Common myeloid progenitor, CD34-positive (primary cell): ENCODE data around the gene CLDN22.

Experiments
- CTCF ChIA-PET: fragments of 350-600 bp; sonication (Branson Sonifier 250); formaldehyde crosslinking; loops from one replicate; lab custom pipeline; 2021; ENCODE audit warnings: antibody characterized with exemption; lab: Charles Lee
- POLR2A ChIA-PET: fragments of 350-600 bp; sonication (Branson Sonifier 250); formaldehyde crosslinking; loops from one replicate; lab custom pipeline; 2021; ENCODE audit warnings: antibody characterized with exemption; lab: Charles Lee
- DNase-seq, 3 donors: peaks; one replicate each; pipeline versions ENCODE4 v3.0.0 to v3.0.0-alpha.2; 2013
- H3K27ac ChIP-seq, 2 experiments: 1 replicate in 1 of 2; 2 replicates in 1 of 2; pipeline ENCODE4 v1.7.0; 2013; ENCODE audit warnings: inconsistent platforms in 2 of 2, low read length in 2 of 2, mild to moderate bottlenecking in 2 of 2, low read depth in 1 of 2, moderate library complexity in 1 of 2; ENCODE audit not compliant: severe bottlenecking in 2 of 2, insufficient read depth in 1 of 2, poor library complexity in 1 of 2
- H3K27me3 ChIP-seq, 5 experiments: replicated peaks in 2 of 5; 1 replicate in 3 of 5; 2 replicates in 2 of 5; pipeline versions ENCODE4 v1.6.1 to v1.7.0; 2013; ENCODE audit warnings: low read length in 4 of 5, mild to moderate bottlenecking in 2 of 5, moderate library complexity in 2 of 5, inconsistent platforms in 1 of 5; ENCODE audit not compliant: insufficient read depth in 5 of 5, control insufficient read depth in 4 of 5
- H3K36me3 ChIP-seq, 4 experiments: 1 replicate in 2 of 4; 2 replicates in 2 of 4; pipeline versions ENCODE4 v1.6.1 to v1.7.0; 2013; ENCODE audit warnings: low read length in 3 of 4, control low read depth in 1 of 4, mild to moderate bottlenecking in 1 of 4; ENCODE audit not compliant: control insufficient read depth in 4 of 4, insufficient read depth in 4 of 4
- H3K4me1 ChIP-seq, 4 experiments: 1 replicate in 3 of 4; 2 replicates in 1 of 4; pipeline versions ENCODE4 v1.6.1 to v1.7.1; 2013; ENCODE audit warnings: low read length in 3 of 4, mild to moderate bottlenecking in 3 of 4, control low read depth in 1 of 4, inconsistent platforms in 1 of 4, moderate library complexity in 1 of 4; ENCODE audit not compliant: control insufficient read depth in 4 of 4, insufficient read depth in 4 of 4; ENCODE audit errors: control extremely low read depth in 1 of 4
- H3K4me3 ChIP-seq, 7 experiments: 1 replicate in 4 of 7; 2 replicates in 3 of 7; pipeline versions ENCODE4 v1.5.1 to v1.7.0; 2013; ENCODE audit warnings: mild to moderate bottlenecking in 7 of 7, low read length in 6 of 7, moderate library complexity in 6 of 7, inconsistent platforms in 2 of 7, low read depth in 2 of 7, control low read depth in 1 of 7; ENCODE audit not compliant: insufficient read depth in 4 of 7, control insufficient read depth in 1 of 7; ENCODE audit errors: extremely low read depth in 1 of 7
- H3K9me3 ChIP-seq, 5 experiments: 1 replicate in 4 of 5; 2 replicates in 1 of 5; pipeline versions ENCODE4 v1.6.1 to v1.7.1; 2013; ENCODE audit warnings: low read length in 4 of 5, mild to moderate bottlenecking in 2 of 5, inconsistent platforms in 1 of 5, low read depth in 1 of 5, moderate library complexity in 1 of 5; ENCODE audit not compliant: control insufficient read depth in 4 of 5, insufficient read depth in 2 of 5; ENCODE audit errors: control extremely low read depth in 1 of 5
- WGBS: methylation state at CpG from one replicate; pipeline ENCODE4 v1.1.5; 2013; ENCODE audit not compliant: insufficient coverage; 5-methylcytosine and 5-hydroxymethylcytosine counted together

Gene CLDN22

DNA sequence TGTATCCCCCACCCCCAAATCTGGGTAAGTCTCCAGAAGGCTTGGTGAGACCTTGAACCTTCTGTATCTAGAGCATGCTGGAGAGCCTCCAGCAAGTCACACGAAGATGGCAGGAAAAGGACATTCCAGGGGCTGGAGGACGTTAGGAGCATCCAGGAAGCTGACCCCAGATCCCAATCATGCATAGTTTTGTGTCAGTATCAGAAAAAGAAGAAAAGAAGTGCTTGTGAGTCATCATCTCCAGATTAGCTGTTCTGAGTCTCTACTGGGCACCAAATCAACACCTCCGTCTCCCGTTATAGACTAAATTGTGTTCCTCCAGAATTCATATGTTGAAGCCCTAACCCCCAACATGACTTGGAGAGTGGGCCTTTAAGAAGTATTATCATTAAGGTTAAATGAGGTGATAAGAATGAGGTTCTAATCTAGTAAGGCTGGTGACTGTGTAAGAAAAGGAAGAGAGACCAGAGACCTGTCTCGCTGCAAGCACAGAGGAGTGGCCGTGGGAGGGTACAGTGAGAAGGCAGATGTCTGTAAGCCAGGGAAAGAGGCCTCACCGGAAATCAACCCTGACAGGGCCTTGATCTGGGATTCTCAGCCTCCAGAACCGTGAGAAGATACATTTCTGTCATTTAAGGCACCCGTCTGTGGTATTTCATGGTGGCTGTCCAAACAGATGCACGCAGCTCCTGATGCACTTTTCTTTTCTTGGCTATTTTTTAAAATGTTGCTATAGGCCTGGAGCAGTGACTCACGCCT lies 40.3 kb upstream of the CLDN22 start:
- DNase-seq, result no peak
- Histone ChIP-seq H3K4me1 (peaks cover 0 to 10% (median 2%) of the 10 kb centered on the region in 4 experiments), H3K27ac (no peak overlapping the region), H3K36me3 (no peaks in the 10 kb centered on the region), H3K4me3 (no peak overlapping the region), H3K27me3 (no peaks in the 10 kb centered on the region), H3K9me3 (peaks cover 0 to 3% (median 0%) of the 10 kb centered on the region in 5 experiments)
- CTCF ChIA-PET, result no interaction called here
- POLR2A ChIA-PET, result no interaction called here
- 86% methylated on average over 9 of the region's 11 CpGs for WGBS

DNA sequence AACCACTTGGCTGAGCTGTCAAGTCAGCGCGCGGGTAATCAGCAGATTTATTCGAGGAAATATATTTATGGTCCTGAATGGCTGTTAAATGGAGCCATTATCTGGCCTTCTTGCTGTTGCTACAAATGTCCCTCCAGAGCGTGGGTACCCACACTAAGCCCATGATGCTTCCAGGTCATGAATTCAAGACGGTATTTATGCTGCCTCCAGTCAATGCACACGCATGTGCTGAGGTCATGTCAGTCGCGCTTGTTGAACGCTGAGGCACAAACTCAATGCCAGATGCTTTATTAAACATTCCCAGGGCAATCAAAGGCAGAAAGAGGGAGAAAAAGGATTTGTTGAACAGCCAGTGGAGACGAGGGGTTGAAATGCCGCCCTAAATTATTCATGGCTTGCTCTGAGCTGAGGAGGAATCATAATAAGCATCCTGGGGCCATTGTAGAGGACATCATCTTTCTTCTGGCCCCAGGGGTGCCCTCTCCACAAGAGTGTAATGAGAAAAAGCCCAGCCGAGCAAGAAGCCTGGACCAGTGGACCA lies 38.2 kb upstream of the CLDN22 start:
- DNase-seq, result no peak
- H3K27me3 ChIP-seq, result no peaks in the 10 kb centered on the region
- no peaks in the 10 kb centered on the region for H3K4me1 ChIP-seq
- POLR2A ChIA-PET, result no interaction called here
- 93% methylated on average over 9 of the region's 13 CpGs for WGBS
- H3K27ac ChIP-seq, result no peak overlapping the region
- CTCF ChIA-PET, result no interaction called here
- no peak overlapping the region for H3K4me3 ChIP-seq
- H3K9me3 ChIP-seq, result peaks cover 0 to 3% (median 0%) of the 10 kb centered on the region in 5 experiments
- H3K36me3 ChIP-seq, result no peaks in the 10 kb centered on the region

DNA sequence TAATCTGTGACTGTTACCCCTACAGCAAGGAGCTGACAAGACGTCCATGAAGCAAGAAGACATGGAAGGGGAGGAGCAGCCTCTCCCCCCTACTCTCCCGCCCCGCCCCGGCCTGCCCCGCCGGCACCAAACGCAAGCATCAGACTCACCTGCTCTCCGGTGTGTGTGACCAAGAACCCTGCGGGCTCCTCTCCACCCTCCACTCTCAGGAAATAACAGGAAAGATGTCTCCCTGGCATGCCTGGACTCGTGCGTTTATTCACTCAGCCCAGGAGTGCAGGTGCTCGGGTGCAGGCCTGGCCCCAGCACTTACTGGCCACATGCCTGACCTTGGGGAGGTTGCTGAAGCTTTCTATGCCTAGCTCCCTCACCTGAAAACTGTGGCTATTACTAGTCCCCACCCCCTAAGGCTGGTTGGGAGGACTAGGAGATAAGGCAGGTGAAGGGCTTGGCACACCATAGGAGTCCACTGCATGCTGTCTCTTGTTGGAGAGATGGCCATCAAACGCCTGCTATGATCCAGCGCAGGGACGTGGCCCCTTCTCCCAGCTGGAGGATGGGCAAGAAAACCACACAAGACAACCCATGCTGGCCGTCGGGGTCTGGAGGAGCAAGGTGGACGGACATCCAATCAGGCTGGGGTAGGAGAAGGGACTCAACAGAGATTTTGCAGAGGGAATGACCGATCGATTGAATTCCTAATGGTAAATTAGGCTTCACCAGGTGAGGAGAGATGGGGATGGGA lies 37.0 kb upstream of the CLDN22 start:
- 94% methylated on average over 14 of the region's 20 CpGs for WGBS
- H3K27me3 ChIP-seq, result no peaks in the 10 kb centered on the region
- no peak overlapping the region for H3K27ac ChIP-seq
- CTCF ChIA-PET, result no interaction called here
- peaks cover 0 to 3% (median 0%) of the 10 kb centered on the region in 5 experiments for H3K9me3 ChIP-seq
- no peaks in the 10 kb centered on the region for H3K36me3 ChIP-seq
- POLR2A ChIA-PET, result no interaction called here
- H3K4me1 ChIP-seq, result no peaks in the 10 kb centered on the region
- H3K4me3 ChIP-seq, result no peak overlapping the region
- no peak for DNase-seq

DNA sequence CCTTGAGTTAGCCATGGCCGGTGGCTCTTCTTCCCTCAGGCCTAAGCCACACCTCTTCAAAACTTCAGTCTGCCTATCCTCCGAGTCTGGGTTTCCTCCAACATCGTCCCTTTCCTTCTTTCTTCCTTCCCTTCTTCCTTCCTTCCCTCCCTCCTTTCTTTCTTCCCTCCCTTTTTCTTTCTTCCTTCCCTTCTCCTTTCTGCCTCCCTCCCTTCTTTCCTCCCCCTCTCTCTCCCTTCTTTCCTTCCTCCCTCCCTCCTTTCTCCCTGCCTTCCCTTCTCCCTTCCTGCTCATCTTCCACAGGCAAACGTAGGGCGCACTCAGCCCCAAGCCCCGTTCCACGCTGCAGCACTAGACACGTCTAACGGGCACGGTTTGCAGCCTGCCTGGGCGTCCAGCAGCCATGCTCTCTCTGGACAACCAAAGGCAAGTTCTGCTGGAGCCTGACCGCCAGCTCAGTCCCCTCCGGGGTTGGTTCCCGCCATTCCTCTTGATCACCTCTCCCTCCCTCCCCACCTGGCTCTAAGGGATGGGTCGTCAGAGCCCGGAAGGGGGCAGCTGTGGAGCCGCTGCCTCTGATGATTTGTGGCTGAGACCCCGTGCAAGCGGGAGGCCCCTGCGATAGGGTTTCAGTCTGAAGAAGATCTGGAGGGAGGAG lies 36.2 kb upstream of the CLDN22 start:
- ChIA-PET POLR2A (no interaction called here), CTCF (no interaction called here)
- Histone ChIP-seq H3K9me3 (peaks cover 0 to 3% (median 0%) of the 10 kb centered on the region in 5 experiments), H3K27ac (no peak overlapping the region), H3K4me1 (no peaks in the 10 kb centered on the region), H3K27me3 (no peaks in the 10 kb centered on the region), H3K4me3 (no peak overlapping the region), H3K36me3 (no peaks in the 10 kb centered on the region)
- 94% methylated on average over 20 of the region's 20 CpGs for WGBS
- no peak for DNase-seq

DNA sequence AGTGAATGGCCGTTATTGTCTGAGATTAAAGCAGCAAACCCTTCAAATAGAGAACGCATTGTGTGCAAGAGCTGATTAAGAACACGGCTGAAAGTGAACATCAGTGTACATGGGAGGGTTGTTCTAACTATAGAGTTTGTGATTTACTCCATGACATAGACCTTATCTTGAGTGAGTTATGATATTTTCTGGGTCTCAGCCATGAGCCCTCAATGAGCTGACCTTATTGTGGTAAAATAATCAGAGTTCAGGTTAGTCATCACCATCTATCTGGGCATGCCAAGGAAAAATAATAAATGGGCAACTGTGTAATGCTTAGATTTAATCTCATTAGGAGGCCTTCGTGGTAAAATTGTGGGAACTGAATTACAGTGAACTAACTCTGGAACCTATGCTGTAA lies 35.3 kb upstream of the CLDN22 start:
- no peak overlapping the region for H3K27ac ChIP-seq
- POLR2A ChIA-PET, result no interaction called here

DNA sequence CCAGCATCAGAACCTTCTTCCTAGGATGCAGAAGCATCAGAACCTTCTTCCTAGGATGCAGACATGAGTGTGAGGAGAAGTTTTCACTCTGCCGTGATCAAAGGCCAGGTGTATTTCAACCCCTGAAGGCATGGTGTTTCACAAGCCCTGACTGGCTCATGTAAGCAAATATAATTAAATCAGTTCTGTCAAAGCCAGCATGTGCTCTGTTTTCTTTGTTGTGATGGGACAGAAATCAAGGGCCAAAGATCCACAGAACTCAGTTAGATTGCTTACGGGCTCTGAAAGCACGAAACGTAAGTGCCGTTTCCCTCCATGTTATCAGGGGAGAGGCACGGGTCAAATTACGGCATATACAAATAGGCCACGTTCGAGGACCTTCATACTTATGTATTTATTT lies 34.1 kb upstream of the CLDN22 start:
- POLR2A ChIA-PET, result no interaction called here
- no peak for DNase-seq

More for the DNA sequence above, 35.3 kb upstream of the CLDN22 start:
- CTCF ChIA-PET, result no interaction called here
- Histone ChIP-seq H3K36me3 (no peaks in the 10 kb centered on the region), H3K4me1 (no peaks in the 10 kb centered on the region), H3K27me3 (no peaks in the 10 kb centered on the region), H3K9me3 (no peaks in the 10 kb centered on the region), H3K4me3 (no peak overlapping the region)
- 93% methylated on average over 3 of the region's 4 CpGs for WGBS
- no peak for DNase-seq

More for the DNA sequence above, 34.1 kb upstream of the CLDN22 start:
- Histone ChIP-seq H3K9me3 (no peaks in the 10 kb centered on the region), H3K36me3 (no peaks in the 10 kb centered on the region), H3K4me3 (no peak overlapping the region), H3K27ac (no peak overlapping the region), H3K27me3 (no peaks in the 10 kb centered on the region), H3K4me1 (no peaks in the 10 kb centered on the region)
- CTCF ChIA-PET, result interaction anchor here (1.0 kb wide), 1 partner anchor 30 kb away, joined by 5 read pairs; no protein-coding TSS in a partner anchor
- whole genome bisulfite sequencing, result 97% methylated on average over 6 of the region's 9 CpGs
